Mesothelial cell of epicardium (in vitro differentiated cells): Measurements from ENCODE around the gene UGT2A1. TPM values are rescaled to one million over a fixed set of nuclear protein-coding genes. Genes with fewer than 3 reads are reported as not detected.

Experiments
- DNase-seq, 2 experiments: peaks; one replicate each; pipeline ENCODE4 v3.0.0; 2021; ENCODE audit warnings: low spot score in 2 of 2; ENCODE audit not compliant: unreplicated experiment in 2 of 2
- H3K27ac Mint-ChIP-seq: 2 replicates; pipeline ENCODE4 v1.8.0; 2021; ENCODE audit warnings: mixed read lengths
- H3K27me3 Mint-ChIP-seq: 2 replicates; pipeline ENCODE4 v1.8.0; 2021; ENCODE audit warnings: low read depth, mixed read lengths
- H3K36me3 Mint-ChIP-seq: 2 replicates; pipeline ENCODE4 v1.8.0; 2021; ENCODE audit warnings: mixed read lengths
- H3K4me1 Mint-ChIP-seq: 2 replicates; pipeline ENCODE4 v1.8.0; 2021; ENCODE audit warnings: mixed read lengths
- H3K4me3 Mint-ChIP-seq: 2 replicates; pipeline ENCODE4 v1.8.0; 2021; ENCODE audit warnings: mild to moderate bottlenecking, moderate library complexity, mixed read lengths
- H3K9me3 Mint-ChIP-seq: 2 replicates; pipeline ENCODE4 v1.8.0; 2021; ENCODE audit warnings: mixed read lengths
- CTCF ChIP-seq: fragments of 200-600 bp; sonication (generic); IDR thresholded peaks from one replicate; pipeline ENCODE4 v1.5.0; 2021; ENCODE audit warnings: antibody characterized with exemption; ENCODE audit not compliant: unreplicated experiment
- total RNA-seq: library from RNA; stranded (reverse); gene quantifications from 3 replicates; pipeline ENCODE4 v1.2.1, GENCODE V29; 2021

UGT2A1 gene
- total RNA-seq, 1 donor from 2014 or later: not detected

- no peaks in the 10 kb centered on the region for H3K4me1 Mint-ChIP-seq
- no peak for TF ChIP-seq CTCF
- no peak overlapping the region for H3K4me3 Mint-ChIP-seq
- no peaks in the 10 kb centered on the region for H3K27me3 Mint-ChIP-seq
- no peak for DNase-seq
- H3K9me3 Mint-ChIP-seq: no peaks in the 10 kb centered on the region
- H3K27ac Mint-ChIP-seq: no peak overlapping the region
- H3K36me3 Mint-ChIP-seq: no peaks in the 10 kb centered on the region
Observed at GRCh38 chr4:69594382-69594781, 58.7 kb downstream of the UGT2A1 start.

- TF ChIP-seq CTCF: no peak
- Mint-ChIP-seq H3K4me1 (no peaks in the 10 kb centered on the region), H3K9me3 (peaks cover 5% of the 10 kb centered on the region), H3K36me3 (no peaks in the 10 kb centered on the region), H3K27ac (no peak overlapping the region), H3K27me3 (no peaks in the 10 kb centered on the region), H3K4me3 (no peak overlapping the region)
- DNase-seq: no peak
Observed at GRCh38 chr4:69591364-69591763, 61.7 kb downstream of the UGT2A1 start.

GRCh38 chr4:69589884-69590283 is 63.2 kb downstream of the UGT2A1 start:
- Mint-ChIP-seq H3K36me3 (no peaks in the 10 kb centered on the region), H3K27ac (no peak overlapping the region), H3K27me3 (no peaks in the 10 kb centered on the region), H3K4me1 (no peaks in the 10 kb centered on the region), H3K4me3 (no peak overlapping the region), H3K9me3 (peaks cover 5% of the 10 kb centered on the region)
- no peak for TF ChIP-seq CTCF
- DNase-seq: no peak

GRCh38 chr4:69584135-69584534 is 68.9 kb downstream of the UGT2A1 start:
- no peak overlapping the region for H3K4me3 Mint-ChIP-seq
- no peak overlapping the region for H3K27ac Mint-ChIP-seq
- no peak for TF ChIP-seq CTCF
- H3K36me3 Mint-ChIP-seq: no peaks in the 10 kb centered on the region
- DNase-seq: no peak
- peaks cover 4% of the 10 kb centered on the region for H3K27me3 Mint-ChIP-seq
- H3K9me3 Mint-ChIP-seq: peaks cover 5% of the 10 kb centered on the region
- H3K4me1 Mint-ChIP-seq: no peaks in the 10 kb centered on the region

GRCh38 chr4:69583543-69583942 is 69.5 kb downstream of the UGT2A1 start:
- no peaks in the 10 kb centered on the region for H3K4me1 Mint-ChIP-seq
- peaks cover 4% of the 10 kb centered on the region for H3K27me3 Mint-ChIP-seq
- H3K4me3 Mint-ChIP-seq: no peak overlapping the region
- no peak overlapping the region for H3K27ac Mint-ChIP-seq
- no peak for DNase-seq
- no peaks in the 10 kb centered on the region for H3K36me3 Mint-ChIP-seq
- no peak for TF ChIP-seq CTCF
- peaks cover 5% of the 10 kb centered on the region for H3K9me3 Mint-ChIP-seq

GRCh38 chr4:69577245-69577644 is 75.8 kb downstream of the UGT2A1 start:
- Mint-ChIP-seq H3K4me3 (no peak overlapping the region), H3K9me3 (peaks cover 4% of the 10 kb centered on the region)

More at GRCh38 chr4:69577245-69577644, 75.8 kb downstream of the UGT2A1 start:
- TF ChIP-seq CTCF: no peak
- H3K4me1 Mint-ChIP-seq: no peaks in the 10 kb centered on the region
- no peak overlapping the region for H3K27ac Mint-ChIP-seq
- no peaks in the 10 kb centered on the region for H3K36me3 Mint-ChIP-seq
- no peak for DNase-seq
- H3K27me3 Mint-ChIP-seq: peaks cover 4% of the 10 kb centered on the region
